Sciatic nerve (tissue), 2 donors: ENCODE results near the gene ARHGAP24. TPM values are rescaled to one million over a fixed set of nuclear protein-coding genes. Genes with fewer than 3 reads are reported as not detected.
"Not testable (repeated sequence)": the region's sequence is repeated elsewhere in the genome, so short reads cannot be mapped to it uniquely, and the experiment has no call there.

Source experiments
- ATAC-seq: fragments of 200-7000 bp; cut with Tn5 transposase; one replicate; pipeline ENCODE4 v1.9.1; 2020; ENCODE audit warnings: mild to moderate bottlenecking, moderate library complexity
- DNase-seq: peaks from one replicate; pipeline ENCODE4 v3.0.0-alpha.2; 2020; ENCODE audit warnings: low spot score
- intact Hi-C: fragments of 100-400 bp; cut with DNase I; formaldehyde crosslinking; loops from one replicate; pipeline ENCODE4 v1.14.2; 2022
- total RNA-seq: library from RNA; stranded (reverse); fragmentation: NEBNext Ultra II Directional; extraction: Animal tissue kit (Norgen Biotek cat#: 25700); gene quantifications from one replicate; pipeline ENCODE4 v1.2.1, GENCODE V29; 2021
- donor health status: DM: no; HTN: no; CAD: no.
- donor health status: DM: no; HTN: no; CAD: no.

ARHGAP24 gene
- total RNA-seq, 1 donor from 2014 or later: 87.6 TPM

- ATAC-seq: no peak
- intact Hi-C loops: no loop called here
- no peak for DNase-seq
Measured at GRCh38 chr4:85808104-85808503, 333.2 kb downstream of the ARHGAP24 start.

DNA sequence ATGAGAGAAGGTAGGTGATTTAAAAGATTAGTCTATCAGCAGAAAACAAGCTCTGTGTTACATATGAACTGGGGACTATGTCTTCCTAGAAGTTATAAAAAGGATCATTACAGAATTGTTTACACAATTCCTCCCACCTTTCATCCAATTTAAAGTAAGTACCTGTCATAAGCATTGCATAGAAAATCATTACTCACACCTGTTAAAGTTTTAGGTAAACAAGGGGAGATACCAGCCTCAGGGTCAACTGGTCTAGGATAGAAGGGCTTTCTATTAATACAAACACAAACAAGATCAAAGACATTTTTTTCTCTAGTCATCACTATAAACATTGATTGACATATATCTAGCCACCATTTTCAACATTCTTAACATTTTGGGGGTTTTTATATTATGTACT lies 333.9 kb downstream of the ARHGAP24 start:
- intact Hi-C loops: no loop called here
- no peak for DNase-seq
- ATAC-seq: no peak

DNA sequence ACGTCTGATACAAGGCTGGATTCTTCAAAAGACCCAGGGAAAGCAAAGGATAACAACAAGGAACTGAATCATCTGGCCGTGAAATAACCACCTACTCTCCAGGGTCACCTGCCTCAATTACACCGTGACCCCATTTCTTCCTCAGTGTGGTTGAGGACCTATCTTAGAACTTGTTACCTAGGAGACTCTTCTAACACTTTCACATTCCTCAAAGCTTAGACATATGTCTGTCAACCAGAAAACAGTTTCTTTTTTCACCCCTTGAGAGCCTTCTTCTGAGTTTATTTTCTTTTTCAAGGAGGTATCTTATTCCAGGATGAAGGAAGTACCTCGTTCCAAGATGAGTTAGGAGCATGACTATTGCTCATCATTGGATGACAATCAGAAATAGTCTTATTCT lies 337.8 kb downstream of the ARHGAP24 start:
- no peak for ATAC-seq

GRCh38 chr4:85815796-85816459 lies 341.0 kb downstream of the ARHGAP24 start:
- no peak for DNase-seq
- intact Hi-C loops: no loop called here
- no peak for ATAC-seq

More for the DNA sequence above, 337.8 kb downstream of the ARHGAP24 start:
- DNase-seq: no peak
- intact Hi-C loops: no loop called here

- intact Hi-C loops: no loop called here
- DNase-seq: no peak
- ATAC-seq: no peak
Measured at GRCh38 chr4:85818700-85819099, 343.8 kb downstream of the ARHGAP24 start.

DNA sequence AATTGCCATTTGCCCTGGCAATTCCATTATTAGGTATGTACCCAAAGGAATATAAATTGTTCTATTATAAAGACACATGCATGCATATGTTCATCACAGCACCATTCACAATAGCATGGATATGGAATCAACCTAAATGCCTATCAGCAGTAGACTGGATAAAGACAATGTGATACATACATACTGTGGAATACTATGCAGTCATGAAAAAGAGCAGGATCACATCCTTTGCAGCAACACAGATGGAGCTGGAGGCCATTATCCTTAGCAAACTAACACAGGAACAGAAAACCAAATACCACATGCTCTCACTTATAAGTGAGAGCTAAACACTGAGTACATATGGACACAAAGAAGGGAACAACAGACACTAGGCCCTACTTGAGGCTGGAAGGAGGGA lies 345.2 kb downstream of the ARHGAP24 start:
- intact Hi-C loops, DNase-seq, ATAC-seq: not testable (repeated sequence)

DNA sequence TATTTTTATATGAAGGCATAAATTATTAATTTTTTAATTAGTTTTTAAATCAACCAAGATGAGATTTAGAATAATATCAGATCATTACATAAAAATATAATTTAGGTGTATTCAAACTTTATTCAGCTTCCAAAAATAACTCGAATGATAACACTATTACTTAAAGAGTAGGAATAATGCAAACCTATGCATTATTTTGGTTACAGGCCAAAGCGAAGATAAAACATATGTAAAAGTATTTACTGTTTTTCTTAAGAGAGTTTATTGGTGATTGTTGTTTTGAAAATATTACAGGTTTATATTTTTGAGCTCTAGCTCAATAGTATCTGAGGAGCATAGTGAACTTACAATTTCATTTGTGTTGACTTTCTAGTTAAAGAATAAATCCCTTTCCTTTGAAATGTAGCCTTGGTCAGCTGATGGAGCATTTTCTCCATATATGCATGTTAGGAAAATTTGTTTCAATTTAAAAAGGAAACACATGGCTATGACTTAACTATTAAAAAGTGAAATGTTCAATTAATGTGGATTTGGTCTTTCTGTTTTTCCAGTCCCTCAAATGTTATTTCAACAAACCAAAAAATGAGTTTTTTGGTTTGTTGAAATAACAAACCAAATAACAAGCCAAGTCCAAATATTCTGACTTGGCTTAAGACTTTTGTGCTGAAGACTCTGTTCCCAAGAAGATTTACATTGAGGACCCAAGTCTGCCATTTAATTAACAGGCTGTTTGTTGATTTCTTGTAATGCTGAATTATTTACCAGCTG lies 346.9 kb downstream of the ARHGAP24 start:
- ATAC-seq (no peak), DNase-seq (no peak)
- intact Hi-C loops: no loop called here

DNA sequence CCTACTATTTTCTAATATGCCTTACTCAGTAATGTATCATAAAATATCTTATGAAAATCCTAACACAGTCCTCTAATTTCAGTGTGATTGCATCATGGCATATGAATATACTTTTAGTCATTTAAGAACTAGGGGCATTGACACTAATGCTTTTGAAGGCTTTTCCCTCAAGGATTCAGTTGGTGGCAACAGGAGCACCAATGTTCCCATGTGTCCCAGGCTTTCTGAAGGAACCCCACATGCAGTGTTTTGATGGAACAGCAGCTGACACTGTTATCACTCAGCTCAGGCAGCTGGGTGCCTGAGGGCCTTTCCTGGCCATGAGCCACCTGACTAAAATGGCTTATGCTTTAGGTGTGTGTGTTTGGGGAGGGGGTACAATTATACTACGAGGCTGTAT lies 348.3 kb downstream of the ARHGAP24 start:
- intact Hi-C loops: no loop called here
- ATAC-seq (no peak), DNase-seq (no peak)

DNA sequence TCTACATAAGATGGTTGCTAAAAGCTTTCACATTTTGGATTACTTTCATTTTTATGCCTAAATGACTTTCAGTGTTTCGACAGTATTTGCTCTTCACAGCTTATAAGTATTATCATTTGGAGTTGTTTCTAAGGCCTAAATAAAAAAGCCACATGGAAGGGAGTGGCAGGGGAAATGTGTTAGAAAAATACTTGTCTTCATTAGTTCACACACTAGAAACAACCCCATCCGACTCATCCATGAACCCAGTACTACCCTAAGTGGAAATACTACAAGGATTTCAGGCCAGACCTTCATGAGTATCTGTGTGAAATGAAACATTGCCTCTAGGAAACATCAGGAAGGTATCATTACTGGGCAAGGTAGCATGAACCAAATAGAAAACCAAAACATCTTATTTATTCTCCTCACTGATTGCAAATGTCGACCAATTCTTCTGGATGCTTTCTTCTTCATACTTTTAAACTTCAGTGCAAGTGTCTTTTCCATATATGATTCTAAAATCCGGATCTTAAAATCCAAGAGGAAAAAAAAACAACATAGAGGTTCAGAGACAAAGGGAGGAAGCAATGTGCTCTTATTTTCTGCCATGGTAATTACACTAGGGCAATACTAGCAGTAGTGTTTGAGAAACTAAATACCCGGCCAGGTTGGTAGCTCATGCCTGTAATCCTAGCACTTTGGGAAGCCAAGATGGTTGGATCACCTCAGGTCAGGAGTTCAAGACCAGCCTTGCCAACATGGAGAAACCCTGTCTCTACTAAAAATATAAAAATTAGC lies 349.4 kb downstream of the ARHGAP24 start:
- intact Hi-C loops: no loop called here
- no peak for ATAC-seq
- DNase-seq: no peak

DNA sequence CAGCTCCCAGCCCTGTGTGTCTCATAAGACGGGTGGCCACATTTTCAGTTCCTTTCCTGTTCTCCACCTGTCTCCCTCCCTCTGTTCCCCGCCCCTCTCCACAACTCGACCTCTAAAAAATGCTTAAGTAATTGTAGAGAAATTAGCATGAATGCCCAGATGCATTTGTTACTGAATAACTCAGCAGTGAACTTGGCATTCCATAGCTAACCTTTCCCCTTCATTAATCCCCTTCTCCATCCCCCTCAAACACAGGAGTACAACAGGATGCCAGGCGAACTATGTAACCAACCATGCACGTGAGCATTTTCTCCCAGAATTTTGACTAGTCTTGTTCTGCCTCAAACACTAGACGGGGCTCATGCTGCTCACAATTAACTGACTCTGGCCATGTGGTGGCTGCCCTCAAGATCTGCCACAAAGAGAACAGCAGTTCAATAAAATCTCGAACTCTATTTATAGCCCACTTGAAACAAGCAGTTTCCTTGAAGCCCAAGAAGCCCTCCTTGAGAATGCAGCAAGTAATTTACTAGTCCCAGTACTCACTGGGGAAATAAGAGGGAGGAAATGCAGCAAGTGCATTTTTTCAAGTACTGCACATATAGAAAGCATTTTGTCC lies 351.2 kb downstream of the ARHGAP24 start:
- DNase-seq: no peak
- peak; percentile 55 for ATAC-seq
- intact Hi-C loops: no loop called here

DNA sequence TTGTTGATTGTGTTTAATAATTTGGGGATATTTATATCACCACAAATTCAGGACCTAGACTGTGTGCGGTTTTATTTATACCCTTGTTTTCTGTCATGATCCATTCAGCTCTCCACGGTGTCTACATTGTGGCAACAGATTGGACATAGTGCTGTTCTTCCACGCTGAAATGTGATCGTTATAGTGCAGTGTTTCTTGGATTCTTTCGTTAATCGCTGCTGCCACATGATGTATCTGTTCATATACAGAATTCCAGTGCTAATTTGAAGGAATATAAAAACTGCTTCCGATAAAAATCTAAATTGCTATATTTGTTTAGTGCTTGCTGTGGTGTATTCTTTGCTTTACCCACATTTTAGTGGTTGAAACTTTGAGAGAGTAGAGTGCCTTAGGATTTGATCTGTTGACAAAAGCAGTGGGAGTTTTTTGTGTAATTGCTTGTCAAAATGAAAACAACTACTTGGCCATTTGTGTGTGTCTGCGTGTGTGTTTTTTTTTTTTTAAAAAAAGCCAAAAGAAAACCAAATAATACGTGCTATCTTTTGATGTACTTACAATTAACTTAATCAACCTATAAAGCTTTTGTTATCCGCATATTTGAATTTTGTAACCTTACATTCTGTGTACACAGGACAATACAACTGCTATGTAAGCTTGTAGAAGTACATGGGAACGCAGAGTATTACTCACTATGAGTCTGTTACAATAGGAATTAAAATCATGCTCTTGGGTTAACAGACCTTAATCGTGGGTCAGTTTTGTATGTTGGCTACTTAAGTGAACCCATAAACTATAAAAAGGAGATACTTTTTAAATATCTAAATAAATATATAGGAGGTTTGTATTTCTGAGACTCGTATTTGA lies 353.3 kb downstream of the ARHGAP24 start:
- ATAC-seq (peak; percentile 64), DNase-seq (no peak)
- intact Hi-C loops: no loop called here

- ATAC-seq (no peak), DNase-seq (no peak)
- intact Hi-C loops: no loop called here
Measured at GRCh38 chr4:85829276-85830051, 354.5 kb downstream of the ARHGAP24 start.

DNA sequence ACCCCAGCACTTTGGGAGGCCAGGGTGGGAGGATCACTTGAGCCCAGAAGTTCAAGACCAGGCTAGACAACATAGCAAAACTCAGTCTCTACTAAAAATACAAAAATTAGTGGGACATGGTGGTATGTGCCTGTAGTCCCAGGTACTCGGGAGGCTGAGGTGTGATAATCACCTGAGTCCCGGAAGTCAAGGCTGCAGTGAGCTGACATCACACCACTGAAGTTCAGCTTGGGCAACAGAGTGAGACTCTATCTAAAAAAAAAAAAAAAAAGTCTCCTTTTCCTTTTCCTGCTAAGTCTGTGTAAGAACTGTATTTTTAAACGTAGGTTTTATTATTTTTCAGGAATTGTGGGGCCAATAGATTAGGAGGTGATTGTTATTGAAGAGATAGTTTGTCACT lies 356.7 kb downstream of the ARHGAP24 start:
- no peak for ATAC-seq
- no peak for DNase-seq
- intact Hi-C loops: no loop called here

DNA sequence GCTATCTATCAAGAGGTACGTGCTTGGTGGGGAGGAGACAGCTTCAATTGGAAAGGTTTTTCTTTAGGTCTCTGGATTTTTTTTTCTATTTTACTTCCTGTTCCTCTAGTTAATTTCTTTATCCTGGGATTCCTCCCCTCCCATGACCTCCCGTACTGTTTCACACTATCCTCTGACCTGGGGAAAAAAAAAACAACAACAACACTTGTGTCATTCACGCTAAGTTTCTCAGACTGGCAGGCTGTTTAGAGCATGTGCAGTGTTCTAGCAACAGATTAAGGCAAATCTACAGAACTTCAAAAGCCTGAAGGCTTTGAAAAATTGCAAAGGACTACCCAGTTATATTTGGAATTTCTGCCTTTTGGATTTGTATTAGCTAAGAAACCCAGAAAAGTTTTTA lies 358.4 kb downstream of the ARHGAP24 start:
- intact Hi-C loops: no loop called here
- DNase-seq: no peak
- no peak for ATAC-seq

DNA sequence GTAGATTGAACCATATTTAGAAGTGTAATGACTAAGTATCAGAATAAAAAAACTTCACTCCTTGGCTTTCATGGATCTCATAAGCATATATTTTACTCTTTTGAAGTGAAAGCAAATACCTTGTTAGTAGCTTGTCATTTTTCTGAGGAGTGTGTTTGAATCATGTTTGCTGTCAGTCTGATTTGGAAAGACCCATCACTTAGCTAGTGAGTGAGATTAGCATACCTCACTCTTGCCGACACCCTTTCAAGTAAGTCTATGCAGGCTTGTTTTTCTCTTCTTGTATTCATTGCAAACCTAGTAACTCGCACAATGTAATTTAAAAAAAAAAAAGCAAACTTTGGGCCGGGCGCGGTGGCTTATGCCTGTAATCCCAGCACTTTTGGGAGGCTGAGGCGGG lies 360.0 kb downstream of the ARHGAP24 start:
- DNase-seq: no peak
- no peak for ATAC-seq
- intact Hi-C loops: no loop called here

- no peak for DNase-seq
- intact Hi-C loops: no loop called here
- no peak for ATAC-seq
Measured at GRCh38 chr4:85836588-85837438, 361.9 kb downstream of the ARHGAP24 start.

DNA sequence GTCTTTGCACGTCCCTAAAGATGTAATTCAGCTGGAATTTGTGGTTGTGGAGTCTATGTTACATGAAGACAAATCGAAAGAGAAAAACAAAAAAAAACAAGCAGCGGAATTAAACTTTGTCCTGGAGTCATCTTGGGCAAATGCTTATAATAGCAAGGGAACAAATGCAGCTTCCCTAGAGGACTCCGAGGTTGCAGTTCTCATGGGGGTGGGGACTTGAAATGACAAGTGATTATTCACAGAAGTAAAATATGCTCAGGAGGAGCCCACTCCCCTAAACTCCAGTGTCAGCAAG lies 362.4 kb downstream of the ARHGAP24 start:
- no peak for DNase-seq
- no peak for ATAC-seq
- intact Hi-C loops: no loop called here
